Esophagus (tissue), 2 donors: ENCODE measurements around the gene SCTR. TPM values are rescaled to one million over a fixed set of nuclear protein-coding genes. Genes with fewer than 3 reads are reported as not detected.

ENCODE experiments used
- H3K27ac ChIP-seq, 2 donors: one replicate each; pipeline ENCODE4 v1.5.1; 2013; ENCODE audit warnings: low read depth in 2 of 2, mild to moderate bottlenecking in 2 of 2, inconsistent platforms in 1 of 2, low read length in 1 of 2, moderate library complexity in 1 of 2
- H3K27me3 ChIP-seq, 2 donors: one replicate each; pipeline ENCODE4 v1.6.1; 2013; ENCODE audit warnings: low read length in 2 of 2, control low read depth in 1 of 2, mild to moderate bottlenecking in 1 of 2; ENCODE audit not compliant: insufficient read depth in 2 of 2, control insufficient read depth in 1 of 2
- H3K36me3 ChIP-seq, 2 donors: one replicate each; pipeline ENCODE4 v1.6.1; 2013; ENCODE audit warnings: low read length in 1 of 2; ENCODE audit not compliant: control insufficient read depth in 2 of 2, insufficient read depth in 2 of 2
- H3K4me1 ChIP-seq, 2 donors: one replicate each; pipeline ENCODE4 v1.6.1; 2013; ENCODE audit warnings: low read length in 1 of 2; ENCODE audit not compliant: control insufficient read depth in 2 of 2, insufficient read depth in 2 of 2
- H3K4me3 ChIP-seq, 2 donors: one replicate each; pipeline ENCODE4 v1.5.1; 2013; ENCODE audit warnings: low read length in 2 of 2, mild to moderate bottlenecking in 2 of 2, low read depth in 1 of 2, moderate library complexity in 1 of 2
- H3K9me3 ChIP-seq, 2 donors: one replicate each; pipeline ENCODE4 v1.6.1; 2013; ENCODE audit warnings: mild to moderate bottlenecking in 2 of 2, low read depth in 1 of 2, low read length in 1 of 2, moderate library complexity in 1 of 2; ENCODE audit not compliant: control insufficient read depth in 2 of 2, insufficient read depth in 1 of 2
- WGBS, 2 donors: extraction: QIAGEN DNeasy Blood & Tissue Kit; methylation state at CpG; one replicate each; pipeline ENCODE4 v1.1.7; 2013; 5-methylcytosine and 5-hydroxymethylcytosine counted together
- polyA plus RNA-seq, 2 donors: library from polyadenylated mRNA; stranded (reverse); fragments of 200-250 nt; gene quantifications; one replicate each; pipeline ENCODE4 v1.2.3, GENCODE V29; 2013
- donor health status: healthy with polysubstance abuse.
- donor health status: Bipolar disorder and iron deficiency.

Gene SCTR
- polyA plus RNA-seq, 2 donors: 0.13 to 0.26 TPM

DNA sequence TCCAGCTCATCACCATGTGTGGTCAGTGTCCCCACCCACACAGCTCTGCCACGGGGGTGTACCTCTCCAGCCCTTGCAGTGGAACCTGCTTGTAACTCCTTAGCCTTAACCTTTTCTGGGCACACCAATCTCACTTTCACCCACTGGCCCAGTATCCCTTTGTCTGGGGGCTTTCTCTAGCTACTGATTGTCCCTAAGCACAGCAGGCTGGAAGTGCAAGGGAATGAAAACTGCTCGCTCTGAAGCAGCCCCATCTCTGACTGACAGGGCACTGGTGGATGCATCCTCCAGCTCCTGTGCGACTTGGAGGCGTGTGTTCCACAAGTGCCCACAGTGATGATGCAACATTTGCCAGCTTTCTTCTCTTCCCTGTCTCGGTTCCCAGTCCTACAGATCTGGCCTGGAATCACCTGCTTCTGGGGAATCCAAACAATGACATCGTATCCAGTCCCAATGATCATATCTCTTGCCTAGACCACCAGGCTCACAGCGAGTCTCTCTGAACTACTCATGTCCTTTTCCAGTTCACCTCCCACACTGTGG is 33.6 kb downstream of the SCTR start:
- Histone ChIP-seq H3K4me1 (no peaks in the 10 kb centered on the region), H3K4me3 (no peak overlapping the region), H3K9me3 (no peaks in the 10 kb centered on the region), H3K27ac (no peak overlapping the region), H3K36me3 (no peaks in the 10 kb centered on the region), H3K27me3 (no peaks in the 10 kb centered on the region)
- WGBS, 2 donors: 72 to 81% methylated on average over 7 of the region's 7 CpGs

DNA sequence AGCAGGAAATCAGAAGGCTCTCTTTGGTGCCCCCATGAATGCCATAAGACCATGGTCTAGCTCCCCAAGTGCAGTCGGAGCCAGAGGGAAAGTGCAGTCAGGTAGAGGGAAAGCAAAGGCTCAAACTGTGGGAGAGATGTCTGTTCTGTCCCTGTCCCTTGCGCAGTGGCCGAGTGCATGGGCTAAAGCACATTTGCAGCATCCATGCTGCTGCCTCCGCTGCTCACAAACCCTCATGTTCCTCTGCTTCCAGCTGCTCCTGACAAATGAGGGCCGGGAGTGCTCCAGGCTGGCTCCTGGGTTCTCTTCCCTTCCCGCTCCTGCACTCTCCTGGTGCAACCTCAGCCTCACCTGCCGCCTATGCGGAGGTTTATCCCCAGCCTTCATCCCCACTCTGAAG is 34.2 kb downstream of the SCTR start:
- no peak overlapping the region for H3K4me3 ChIP-seq
- no peaks in the 10 kb centered on the region for H3K4me1 ChIP-seq
- no peaks in the 10 kb centered on the region for H3K9me3 ChIP-seq
- 90 to 93% methylated on average over 8 of the region's 8 CpGs for WGBS, 2 donors
- no peaks in the 10 kb centered on the region for H3K36me3 ChIP-seq
- no peak overlapping the region for H3K27ac ChIP-seq
- no peaks in the 10 kb centered on the region for H3K27me3 ChIP-seq

GRCh38 chr2:119489232-119489952 is 34.9 kb downstream of the SCTR start:
- Histone ChIP-seq H3K36me3 (no peaks in the 10 kb centered on the region), H3K4me3 (no peak overlapping the region), H3K9me3 (no peaks in the 10 kb centered on the region), H3K4me1 (no peaks in the 10 kb centered on the region), H3K27me3 (no peaks in the 10 kb centered on the region), H3K27ac (no peak overlapping the region)
- 81 to 85% methylated on average over 10 of the region's 10 CpGs for WGBS, 2 donors

- Histone ChIP-seq H3K36me3 (no peaks in the 10 kb centered on the region), H3K9me3 (no peaks in the 10 kb centered on the region), H3K4me1 (no peaks in the 10 kb centered on the region), H3K4me3 (no peak overlapping the region), H3K27ac (no peak overlapping the region), H3K27me3 (no peaks in the 10 kb centered on the region)
- WGBS, 2 donors: 81 to 90% methylated on average over 24 of the region's 24 CpGs
Measured at GRCh38 chr2:119488245-119489214, 35.8 kb downstream of the SCTR start.

DNA sequence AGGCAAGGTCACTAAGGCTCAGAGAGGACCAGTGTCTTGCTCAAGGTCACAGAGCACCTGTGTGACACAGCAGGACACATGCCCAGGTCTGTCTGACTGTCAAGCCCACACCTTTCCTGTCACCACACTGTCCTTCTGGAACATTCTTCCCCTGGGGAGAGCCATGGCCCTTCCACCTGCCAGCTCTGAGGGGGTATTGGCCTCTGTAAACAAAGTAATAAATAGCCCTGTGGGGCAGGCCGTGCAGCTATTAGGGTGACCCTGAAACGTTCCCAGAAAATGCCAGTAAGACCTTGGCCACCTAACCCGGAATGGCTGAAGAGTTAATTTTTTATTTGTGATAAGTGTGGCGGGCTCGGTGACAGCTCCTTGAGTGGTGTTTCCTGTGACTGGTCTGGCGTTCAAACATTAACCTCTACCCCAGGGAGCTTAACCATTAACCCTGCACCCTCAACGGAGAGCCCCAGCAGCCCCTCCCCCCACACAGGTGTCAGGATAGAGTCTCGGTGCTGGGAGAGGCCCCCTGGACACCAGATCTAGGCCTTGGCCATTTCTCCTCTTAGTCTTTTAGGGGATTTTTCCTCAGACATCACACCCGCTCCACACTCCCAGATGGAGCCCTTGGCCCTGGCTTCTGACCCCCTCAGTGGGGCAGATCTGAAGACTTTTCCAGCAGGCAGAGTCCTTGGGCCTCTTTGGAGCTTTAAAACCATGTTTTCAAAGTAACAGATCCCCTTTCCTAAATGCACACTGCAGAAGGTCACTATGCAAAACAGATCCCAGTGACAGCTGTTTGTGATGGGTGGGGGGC is 36.6 kb downstream of the SCTR start:
- WGBS, 2 donors: 38 to 62% methylated on average over 9 of the region's 9 CpGs

GRCh38 chr2:119486886-119487285 is 37.4 kb downstream of the SCTR start:
- no peaks in the 10 kb centered on the region for H3K36me3 ChIP-seq
- no peak overlapping the region for H3K4me3 ChIP-seq
- no peaks in the 10 kb centered on the region for H3K27me3 ChIP-seq
- WGBS, 2 donors: 46 to 74% methylated on average over 7 of the region's 7 CpGs
- H3K4me1 ChIP-seq: no peaks in the 10 kb centered on the region
- H3K27ac ChIP-seq: no peak overlapping the region
- H3K9me3 ChIP-seq: no peaks in the 10 kb centered on the region

More for the DNA sequence above, 36.6 kb downstream of the SCTR start:
- H3K9me3 ChIP-seq: no peaks in the 10 kb centered on the region
- H3K4me1 ChIP-seq: no peaks in the 10 kb centered on the region
- H3K4me3 ChIP-seq: no peak overlapping the region
- no peak overlapping the region for H3K27ac ChIP-seq
- no peaks in the 10 kb centered on the region for H3K36me3 ChIP-seq
- H3K27me3 ChIP-seq: no peaks in the 10 kb centered on the region

DNA sequence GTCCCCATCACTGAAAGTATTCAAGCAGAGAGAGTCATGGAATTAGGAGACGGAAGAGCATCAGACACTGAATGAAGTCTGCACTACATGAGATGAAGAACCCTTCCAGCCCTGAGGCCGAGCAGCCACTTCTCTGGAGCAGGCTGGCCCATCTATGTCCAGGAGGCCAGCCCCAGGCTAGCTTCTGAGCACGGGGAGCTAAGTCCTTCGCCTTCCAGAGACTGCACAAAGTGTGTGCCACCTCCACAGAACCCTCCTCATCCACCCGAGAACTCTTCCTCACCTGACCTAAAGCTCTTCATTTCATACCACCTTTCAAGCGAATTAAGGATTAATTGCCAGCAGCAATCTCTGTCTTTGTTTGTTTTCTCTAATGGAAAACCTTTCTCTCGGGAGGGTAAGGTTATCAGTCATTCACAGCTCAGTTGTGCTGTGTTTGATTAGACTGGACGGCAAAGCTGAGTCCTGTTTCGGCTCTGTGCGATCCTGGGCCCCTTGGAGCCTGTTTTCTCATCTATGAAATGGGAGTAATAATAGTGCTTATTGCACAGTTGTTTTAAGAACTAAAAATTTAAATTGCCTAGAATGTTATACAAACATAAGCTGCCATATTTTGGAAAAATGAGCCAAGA is 38.0 kb downstream of the SCTR start:
- no peak overlapping the region for H3K4me3 ChIP-seq
- 69 to 80% methylated on average over 10 of the region's 10 CpGs for WGBS, 2 donors
- no peaks in the 10 kb centered on the region for H3K9me3 ChIP-seq
- H3K36me3 ChIP-seq: no peaks in the 10 kb centered on the region
- no peak overlapping the region for H3K27ac ChIP-seq
- H3K4me1 ChIP-seq: no peaks in the 10 kb centered on the region
- H3K27me3 ChIP-seq: no peaks in the 10 kb centered on the region

DNA sequence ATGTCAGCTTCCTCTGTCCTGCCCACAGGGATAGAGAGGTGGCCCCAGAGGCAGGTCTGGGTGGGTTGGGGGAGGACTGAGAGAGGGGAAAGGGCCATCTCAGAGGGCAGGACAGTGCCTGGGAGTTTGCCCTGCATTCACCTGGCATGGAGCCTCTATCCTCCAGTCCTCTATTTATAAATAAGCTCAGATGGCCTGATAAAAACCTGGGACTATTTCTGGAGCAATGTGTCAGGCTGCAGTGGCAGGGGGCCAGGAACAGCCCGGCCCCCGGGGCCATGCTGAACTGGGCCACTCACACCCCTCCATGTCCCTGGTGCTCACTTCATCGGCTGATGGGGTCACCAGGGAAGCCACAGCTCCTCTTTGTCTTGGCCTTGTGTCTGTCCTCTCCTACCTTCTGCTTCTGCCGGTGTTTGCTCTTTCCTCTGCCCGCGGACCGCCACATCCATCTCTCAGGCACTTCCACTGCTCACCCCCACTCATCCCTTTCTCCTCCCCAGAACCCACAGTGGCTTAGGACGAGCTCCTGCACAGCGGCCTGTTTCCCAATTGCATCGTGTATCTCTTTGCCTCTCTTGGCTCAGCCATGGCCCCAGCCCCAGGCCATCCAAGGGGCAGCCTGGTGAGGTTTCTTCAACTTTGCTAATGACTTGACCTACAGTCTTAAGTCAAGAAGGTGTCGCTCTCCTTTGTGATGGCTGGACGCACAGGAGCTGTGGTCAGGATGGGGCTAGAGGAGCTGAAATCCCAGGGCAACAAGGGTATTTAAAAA is 38.8 kb downstream of the SCTR start:
- WGBS, 2 donors: 76 to 86% methylated on average over 10 to 12 of the region's 12 CpGs
- no peaks in the 10 kb centered on the region for H3K27me3 ChIP-seq
- no peak overlapping the region for H3K27ac ChIP-seq
- no peaks in the 10 kb centered on the region for H3K36me3 ChIP-seq
- no peaks in the 10 kb centered on the region for H3K9me3 ChIP-seq
- H3K4me1 ChIP-seq: no peaks in the 10 kb centered on the region
- no peak overlapping the region for H3K4me3 ChIP-seq
